ENCODE results near the gene GRXCR2.

Gene GRXCR2

GRCh38 chr5:145859453-145859852, 13.4 kb downstream of the GRXCR2 start:
- no peak for DNase-seq (ENCODE audit: low spot score)

DNA sequence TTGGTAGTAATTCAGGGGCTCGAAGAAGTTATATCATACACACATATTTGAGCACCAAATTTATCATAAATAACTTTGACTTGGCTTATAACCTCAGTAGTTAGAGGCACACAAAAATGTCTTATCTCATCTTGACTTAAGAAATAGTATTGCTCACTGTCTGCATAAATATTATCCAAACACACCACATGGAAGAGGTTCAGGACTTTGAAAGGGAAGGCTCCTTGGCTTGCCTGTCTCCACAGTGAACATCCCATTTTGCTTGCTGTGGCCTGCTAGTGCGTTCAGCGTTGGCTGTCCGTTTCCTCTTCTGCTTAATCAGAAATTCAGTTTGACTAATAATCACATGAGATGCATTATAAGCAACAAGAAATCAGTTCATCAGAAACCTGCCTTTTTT, 13.9 kb downstream of the GRXCR2 start:
- no peak for TF ChIP-seq CTCF (IDR thresholded peaks at IDR 0.05; ENCODE audit: extremely low read depth, missing control alignments)
- DNase-seq (ENCODE audit: low spot score): no peak

More at GRCh38 chr5:145859453-145859852, 13.4 kb downstream of the GRXCR2 start:
- no peak for TF ChIP-seq CTCF (IDR thresholded peaks at IDR 0.05; ENCODE audit: extremely low read depth, missing control alignments)

DNA sequence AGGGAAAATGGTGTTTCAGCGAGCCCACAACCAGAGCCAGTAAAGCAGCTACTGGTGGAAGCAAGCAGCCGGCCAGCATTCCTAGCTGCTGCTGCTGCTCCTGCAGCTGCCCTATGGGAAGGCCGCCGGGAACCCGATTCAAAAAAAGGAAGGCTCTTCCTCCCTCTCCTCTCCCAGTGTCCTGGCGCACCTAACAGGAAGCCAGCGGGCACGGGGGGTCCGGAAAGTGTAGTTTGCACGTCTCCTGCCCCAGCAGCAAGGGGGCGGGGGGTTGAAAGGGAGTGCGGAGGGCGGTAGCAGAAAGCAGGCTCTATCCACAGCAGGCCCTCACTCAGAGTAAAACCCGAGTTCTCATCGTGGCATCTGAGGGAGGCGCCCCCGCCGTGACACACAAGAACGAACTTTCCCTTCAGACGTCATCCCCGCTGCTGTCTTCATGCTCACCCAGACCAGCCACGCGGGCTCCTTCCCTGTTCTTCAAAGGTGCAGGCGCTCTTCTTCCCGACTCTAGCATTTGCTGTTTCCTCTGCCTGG, 16.5 kb downstream of the GRXCR2 start:
- DNase-seq (ENCODE audit: low spot score): no peak
- no peak for TF ChIP-seq CTCF (IDR thresholded peaks at IDR 0.05; ENCODE audit: extremely low read depth, missing control alignments)

DNA sequence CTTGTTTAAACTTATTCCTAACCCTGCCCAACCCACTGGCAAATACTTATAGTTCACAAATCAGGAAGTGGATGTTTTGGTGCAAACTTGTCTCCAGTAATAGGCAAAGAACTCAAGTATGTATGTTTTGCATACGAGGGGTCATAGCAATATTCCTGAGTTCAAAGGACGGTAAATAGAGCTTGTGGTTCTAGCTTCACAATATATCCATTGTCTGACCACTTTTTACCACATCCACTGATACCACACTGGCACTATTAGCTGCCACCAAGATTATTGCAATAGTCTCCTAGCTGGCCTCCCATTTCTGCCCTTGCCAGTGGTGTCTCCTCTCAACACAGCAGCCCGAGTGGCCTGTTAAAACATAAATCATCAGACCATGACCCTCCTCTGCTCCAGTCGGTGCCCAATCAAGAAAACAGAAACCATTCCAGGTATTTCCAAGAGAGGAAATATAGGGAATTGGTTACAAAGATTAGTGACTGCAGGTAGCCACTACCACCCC, 17.0 kb downstream of the GRXCR2 start:
- no peak for TF ChIP-seq CTCF (IDR thresholded peaks at IDR 0.05; ENCODE audit: extremely low read depth, missing control alignments)

GRCh38 chr5:145854651-145855258, 18.1 kb downstream of the GRXCR2 start:
- TF ChIP-seq CTCF (IDR thresholded peaks at IDR 0.05; ENCODE audit: extremely low read depth, missing control alignments): no peak
- DNase-seq (ENCODE audit: low spot score): no peak

More for the DNA sequence above, 17.0 kb downstream of the GRXCR2 start:
- no peak for DNase-seq (ENCODE audit: low spot score)

GRCh38 chr5:145853781-145854376, 18.9 kb downstream of the GRXCR2 start:
- DNase-seq (ENCODE audit: low spot score): no peak
- no peak for TF ChIP-seq CTCF (IDR thresholded peaks at IDR 0.05; ENCODE audit: extremely low read depth, missing control alignments)

DNA sequence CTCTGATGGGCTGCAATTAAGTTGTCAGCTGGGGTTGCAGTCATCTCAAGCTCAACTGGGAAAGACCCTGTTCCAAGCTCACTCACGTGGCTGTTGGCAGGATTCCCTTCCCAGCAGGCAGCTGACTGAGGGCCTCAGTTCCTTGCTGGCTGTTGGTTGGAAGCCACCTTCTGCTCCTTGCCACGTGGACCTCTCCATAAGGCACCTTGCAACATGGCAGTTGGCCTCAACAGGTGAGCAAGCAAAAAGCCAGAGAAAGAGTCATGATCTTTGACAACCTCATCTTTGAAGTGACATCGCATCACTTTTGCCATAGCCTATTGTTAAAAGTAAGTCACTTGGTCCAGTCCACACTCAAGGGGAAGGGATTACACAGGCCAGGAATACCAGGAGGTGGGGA, 19.8 kb downstream of the GRXCR2 start:
- TF ChIP-seq CTCF (IDR thresholded peaks at IDR 0.05; ENCODE audit: extremely low read depth, missing control alignments): no peak
- DNase-seq (ENCODE audit: low spot score): no peak

All from GM20000 (cell line).